IPS-18c (cell line): ENCODE results near the gene PPP1R1B.

ENCODE experiments used
- H3K4me3 ChIP-seq: 2 replicates; pipeline ENCODE4 v1.7.0; 2013; ENCODE audit warnings: low read depth, mild to moderate bottlenecking, low read length, moderate library complexity; ENCODE audit not compliant: insufficient read depth
- H3K9me3 ChIP-seq: one replicate; pipeline ENCODE4 v1.6.1; 2013; ENCODE audit warnings: mild to moderate bottlenecking, low read length, moderate library complexity; ENCODE audit not compliant: control insufficient read depth, insufficient read depth

Gene PPP1R1B

DNA sequence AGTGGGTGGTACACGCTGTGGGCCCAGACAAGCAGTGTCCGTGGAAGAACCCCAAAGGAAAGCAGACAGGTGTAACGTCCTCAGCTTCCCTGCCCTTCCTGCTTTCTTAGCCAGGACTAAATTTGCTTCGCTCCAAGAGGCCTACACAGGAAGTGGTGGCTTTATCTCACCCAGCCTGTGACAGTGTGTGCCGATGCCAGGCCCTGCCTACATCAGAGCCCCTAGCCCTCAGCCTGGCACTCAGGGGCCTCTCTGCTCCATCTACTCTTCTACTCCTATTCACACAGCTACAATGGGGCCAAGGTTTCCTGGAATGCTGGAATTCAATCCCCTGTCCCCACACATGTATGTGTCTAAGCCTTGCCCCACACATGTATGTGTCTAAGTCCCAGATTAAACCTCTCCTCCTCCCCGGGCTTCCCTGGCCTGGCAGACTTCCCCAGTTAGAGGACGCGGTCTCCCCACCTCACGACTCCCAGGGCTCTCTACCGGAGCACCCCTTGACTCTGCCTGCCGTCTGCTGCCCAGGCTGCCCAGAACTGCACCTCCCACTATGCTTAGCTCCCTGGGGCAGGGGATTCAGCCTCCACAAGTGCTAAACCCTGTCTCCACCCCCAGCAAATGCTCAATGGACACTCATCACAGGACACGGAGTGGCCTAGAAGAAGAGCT lies 52.9 kb downstream of the PPP1R1B start:
- H3K4me3 ChIP-seq = no peak overlapping the region
- H3K9me3 ChIP-seq = no peaks in the 10 kb centered on the region

- Histone ChIP-seq H3K9me3 (no peaks in the 10 kb centered on the region), H3K4me3 (no peak overlapping the region)
Observed at GRCh38 chr17:39683295-39683939, 56.7 kb downstream of the PPP1R1B start.

DNA sequence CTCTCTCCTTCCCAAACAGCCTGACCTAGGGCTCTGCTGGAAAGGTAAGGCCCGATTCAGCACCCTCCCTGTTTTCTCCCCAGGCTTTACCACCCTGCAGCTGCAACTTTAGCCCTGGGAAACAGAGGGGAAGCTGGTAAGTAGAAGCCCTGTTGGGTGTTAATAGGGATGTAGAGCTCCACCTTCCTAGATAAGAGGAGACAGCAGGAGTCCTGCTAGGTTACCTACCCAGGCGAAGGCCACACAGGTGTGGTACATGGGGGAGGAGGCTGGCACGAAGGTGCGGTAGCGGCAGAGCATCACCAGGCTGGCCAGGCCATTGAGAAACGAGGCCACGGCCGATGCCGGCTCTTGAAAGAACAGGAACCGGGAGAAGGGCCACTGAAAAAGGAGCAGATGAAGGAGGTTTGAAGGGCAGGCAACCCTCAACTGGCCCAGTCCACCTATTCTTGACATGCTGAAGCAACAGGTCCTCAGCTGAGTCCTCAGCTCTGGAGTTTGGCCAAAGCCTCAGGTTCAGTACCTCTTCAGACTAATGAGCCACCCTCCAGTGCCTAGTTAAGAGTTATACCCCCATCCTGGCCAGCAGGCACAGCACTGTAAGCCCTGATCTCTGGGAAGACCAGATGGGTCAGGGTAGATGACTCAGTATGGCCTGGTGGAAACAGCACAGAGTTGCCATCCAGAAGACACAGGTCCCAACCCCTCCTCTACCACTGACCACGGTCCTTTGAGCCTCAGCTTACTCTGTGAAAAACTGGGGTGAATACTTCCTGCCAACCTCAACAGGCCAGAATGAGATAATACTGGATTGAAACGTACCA lies 57.8 kb downstream of the PPP1R1B start:
- no peaks in the 10 kb centered on the region for H3K9me3 ChIP-seq
- H3K4me3 ChIP-seq = no peak overlapping the region
